ENCODE measurements around the gene NHLRC4.

The NHLRC4 gene

DNA sequence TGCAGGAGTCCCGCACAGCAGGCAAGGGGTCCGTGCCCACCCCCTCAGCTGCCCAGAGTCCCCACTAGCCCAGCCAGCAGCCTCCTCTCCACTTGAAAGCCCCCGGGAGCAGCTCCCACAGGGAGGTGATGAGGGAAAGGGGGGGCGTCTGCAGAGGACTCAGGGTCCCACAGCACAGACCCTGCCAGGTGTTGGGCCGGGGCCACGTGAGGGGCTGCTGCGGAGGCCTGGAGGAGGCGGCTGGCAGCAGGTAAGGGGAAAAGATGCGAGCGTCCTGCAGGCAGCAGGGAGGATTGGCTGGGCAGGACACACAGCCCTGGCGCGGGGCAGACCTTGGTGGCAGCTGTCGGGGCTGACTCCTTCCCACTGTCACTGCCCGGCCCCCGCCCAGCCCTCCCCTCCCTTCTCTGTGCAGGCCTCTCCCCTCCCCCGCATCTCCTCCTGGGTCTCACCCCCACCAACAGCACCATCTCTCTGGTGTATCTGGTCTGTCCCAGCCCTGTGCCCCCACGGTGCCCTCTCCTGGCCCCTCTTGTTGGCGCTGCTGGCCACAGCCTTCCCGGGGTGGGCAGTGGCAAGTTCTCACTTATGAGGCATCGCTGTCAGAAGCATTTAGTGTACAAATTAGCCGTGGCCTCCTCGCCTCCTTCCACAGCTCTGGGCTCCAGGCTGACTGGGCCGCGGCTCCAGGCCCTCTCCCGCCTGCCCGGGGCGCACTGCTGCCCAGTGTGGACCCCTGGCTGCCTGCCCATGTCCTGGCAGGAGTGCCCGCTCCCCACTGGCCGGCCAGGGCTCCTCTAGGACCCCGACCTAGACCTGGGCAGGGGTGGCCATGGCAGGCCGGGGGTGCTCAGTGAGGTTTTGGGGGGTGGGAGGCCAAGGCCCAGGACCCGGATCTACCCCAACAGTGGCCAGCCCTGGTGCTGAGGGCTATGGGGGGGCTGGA is 11.0 kb upstream of the NHLRC4 start:
- CTCF ChIA-PET, result no interaction called here

DNA sequence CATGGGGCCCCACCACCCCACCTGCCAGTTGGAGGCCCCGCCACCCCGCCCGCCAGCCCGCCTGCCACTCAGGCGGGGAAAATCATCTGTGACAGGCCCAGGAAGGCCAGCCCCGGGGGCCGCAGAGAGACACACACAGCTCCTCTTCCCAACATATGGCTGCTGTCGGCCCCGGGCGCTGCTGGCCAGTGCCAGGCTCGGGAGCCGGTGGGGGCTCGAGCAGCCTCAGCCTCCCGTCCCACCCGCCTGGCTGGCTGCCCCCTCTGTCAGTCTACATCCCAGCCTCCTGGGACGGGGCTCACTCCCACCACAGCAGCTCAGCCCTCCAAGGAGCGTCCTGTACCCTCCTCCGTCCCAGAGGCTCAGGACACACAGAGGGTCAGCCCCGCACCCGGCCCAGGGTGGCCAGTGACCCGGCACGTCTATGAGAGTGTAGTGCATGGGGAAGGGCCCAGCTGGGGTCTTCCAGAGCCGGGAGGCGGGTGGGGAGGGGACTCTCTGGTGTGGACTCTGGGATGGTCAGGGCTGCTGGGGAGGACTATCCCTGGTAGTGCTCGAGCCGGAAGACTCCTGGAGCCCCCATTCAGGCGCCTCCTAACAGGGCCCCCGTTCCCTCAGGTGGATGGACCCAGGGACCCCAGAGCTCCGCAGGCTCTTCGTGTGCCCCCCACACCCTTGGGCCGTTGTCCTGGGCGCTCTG is 10.2 kb upstream of the NHLRC4 start:
- POLR2A ChIA-PET, result no interaction called here
- no peak overlapping the region for H3K4me3 ChIP-seq (ENCODE audit: low read depth, low read length)
- TF ChIP-seq, protein P1, sequence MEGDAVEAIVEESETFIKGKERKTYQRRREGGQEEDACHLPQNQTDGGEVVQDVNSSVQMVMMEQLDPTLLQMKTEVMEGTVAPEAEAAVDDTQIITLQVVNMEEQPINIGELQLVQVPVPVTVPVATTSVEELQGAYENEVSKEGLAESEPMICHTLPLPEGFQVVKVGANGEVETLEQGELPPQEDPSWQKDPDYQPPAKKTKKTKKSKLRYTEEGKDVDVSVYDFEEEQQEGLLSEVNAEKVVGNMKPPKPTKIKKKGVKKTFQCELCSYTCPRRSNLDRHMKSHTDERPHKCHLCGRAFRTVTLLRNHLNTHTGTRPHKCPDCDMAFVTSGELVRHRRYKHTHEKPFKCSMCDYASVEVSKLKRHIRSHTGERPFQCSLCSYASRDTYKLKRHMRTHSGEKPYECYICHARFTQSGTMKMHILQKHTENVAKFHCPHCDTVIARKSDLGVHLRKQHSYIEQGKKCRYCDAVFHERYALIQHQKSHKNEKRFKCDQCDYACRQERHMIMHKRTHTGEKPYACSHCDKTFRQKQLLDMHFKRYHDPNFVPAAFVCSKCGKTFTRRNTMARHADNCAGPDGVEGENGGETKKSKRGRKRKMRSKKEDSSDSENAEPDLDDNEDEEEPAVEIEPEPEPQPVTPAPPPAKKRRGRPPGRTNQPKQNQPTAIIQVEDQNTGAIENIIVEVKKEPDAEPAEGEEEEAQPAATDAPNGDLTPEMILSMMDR (IDR thresholded peaks at IDR 0.05; ENCODE audit: insufficient read depth, low read length, missing control alignments), result no peak
- DNase-seq (ENCODE audit: low read depth, low spot score), result no peak
- CTCF ChIA-PET, result no interaction called here

More for the DNA sequence above, 11.0 kb upstream of the NHLRC4 start:
- no peak overlapping the region for H3K4me3 ChIP-seq (ENCODE audit: low read depth, low read length)
- TF ChIP-seq, protein P1 (IDR thresholded peaks at IDR 0.05; ENCODE audit: insufficient read depth, low read length, missing control alignments), result no peak
- POLR2A ChIA-PET, result no interaction called here
- DNase-seq (ENCODE audit: low read depth, low spot score), result no peak

DNA sequence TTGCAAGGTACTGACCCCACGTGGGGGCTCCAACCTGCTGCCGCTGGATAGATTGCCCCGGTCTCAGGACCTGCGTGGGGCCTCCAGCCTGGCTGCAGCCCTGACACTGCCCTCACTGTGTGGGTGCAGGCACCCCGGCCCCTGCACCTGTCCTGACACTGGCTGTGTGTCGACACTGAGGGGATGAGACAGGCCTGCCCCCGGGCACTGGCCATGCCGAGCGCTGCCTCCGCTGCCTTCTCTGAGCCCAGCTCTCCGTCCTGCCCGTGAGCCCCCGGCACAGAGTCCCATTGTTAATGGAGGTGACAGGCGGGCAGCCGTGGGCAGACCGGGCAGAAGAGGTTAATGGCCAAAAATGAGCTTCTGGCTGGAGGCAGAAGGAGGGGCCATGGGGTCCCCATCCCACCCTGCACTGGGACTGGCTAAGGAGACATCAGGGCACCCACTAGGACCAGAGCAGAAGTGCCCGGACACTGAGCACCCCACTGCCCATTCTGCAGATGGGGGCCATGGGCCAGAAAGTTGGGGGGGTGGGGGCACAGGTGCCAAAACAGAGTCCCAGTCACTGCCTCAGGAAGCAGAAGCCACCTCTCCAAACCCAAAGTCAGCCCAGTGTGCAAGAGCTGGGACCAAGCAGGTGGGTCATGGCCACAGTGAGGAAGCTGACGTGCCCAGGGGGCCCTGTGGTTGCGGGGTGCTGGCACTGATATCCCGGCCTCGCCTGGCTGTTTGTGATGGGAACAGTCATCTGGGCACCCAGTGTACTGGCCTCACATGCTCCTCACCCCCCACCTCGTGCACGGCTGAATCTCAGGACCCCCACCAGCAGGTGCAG is 9.1 kb upstream of the NHLRC4 start:
- no peak for DNase-seq (ENCODE audit: low read depth, low spot score)
- ChIA-PET POLR2A (no interaction called here), CTCF (no interaction called here)

DNA sequence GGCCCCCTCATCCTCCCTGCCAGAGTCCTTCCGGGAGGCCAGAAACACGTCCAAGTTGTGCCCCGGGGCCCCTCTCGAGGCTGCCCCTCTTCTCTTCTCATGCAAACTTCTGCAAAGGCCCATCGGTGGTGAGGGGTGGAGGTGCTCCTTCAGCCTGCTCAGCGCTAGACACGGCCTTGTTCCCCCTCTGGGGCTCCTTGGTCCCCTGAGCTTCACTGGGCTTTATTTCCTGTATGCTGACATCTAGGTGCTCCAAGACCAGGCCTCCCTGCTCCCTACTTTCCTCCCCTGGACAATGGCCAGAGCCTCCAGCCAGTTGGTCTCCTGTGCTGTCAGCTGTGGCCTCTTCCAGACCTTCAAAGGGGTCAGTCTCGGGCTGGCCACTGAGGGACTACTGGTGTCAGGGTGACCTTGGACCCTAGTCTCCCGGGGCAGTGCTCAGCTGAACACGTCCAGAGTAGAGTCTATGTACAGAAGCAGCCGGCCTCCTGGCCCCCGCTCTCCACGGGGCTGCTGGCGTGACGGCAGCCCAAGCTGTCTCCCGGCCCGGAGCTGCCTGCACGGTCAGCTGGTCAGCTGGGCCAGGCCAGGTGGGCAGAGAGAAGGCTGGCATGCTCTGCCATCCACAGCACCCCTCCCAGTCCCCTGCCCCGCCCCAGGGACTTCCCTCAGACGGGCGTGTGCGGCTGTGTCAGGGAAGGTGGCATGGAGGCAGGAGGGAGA is 8.3 kb upstream of the NHLRC4 start:
- H3K4me3 ChIP-seq (ENCODE audit: low read depth, low read length), result no peak overlapping the region
- ChIA-PET CTCF (no interaction called here), POLR2A (no interaction called here)
- DNase-seq (ENCODE audit: low read depth, low spot score), result no peak
- TF ChIP-seq, protein P1 (IDR thresholded peaks at IDR 0.05; ENCODE audit: insufficient read depth, low read length, missing control alignments), result no peak

More for the DNA sequence above, 9.1 kb upstream of the NHLRC4 start:
- TF ChIP-seq, protein P1 (IDR thresholded peaks at IDR 0.05; ENCODE audit: insufficient read depth, low read length, missing control alignments), result no peak
- no peak overlapping the region for H3K4me3 ChIP-seq (ENCODE audit: low read depth, low read length)

DNA sequence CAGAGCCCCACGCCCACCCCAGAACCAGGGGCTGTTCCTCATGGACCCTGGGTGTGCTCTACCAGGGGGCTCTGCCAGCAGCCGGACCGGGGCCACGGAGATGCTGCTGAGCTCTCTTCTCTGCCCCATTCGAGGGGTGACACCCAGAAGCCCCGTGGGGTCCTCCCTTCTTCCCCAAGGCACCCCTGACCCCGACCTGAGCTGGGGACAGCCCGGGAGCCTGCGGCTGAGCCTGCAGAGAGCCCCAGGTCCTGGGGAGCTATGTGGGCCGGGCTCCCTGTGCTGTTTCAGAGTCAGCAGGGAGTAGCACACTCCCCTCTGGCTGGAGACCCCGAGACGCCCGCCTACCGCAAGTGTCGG is 7.8 kb upstream of the NHLRC4 start:
- TF ChIP-seq, protein P1 (IDR thresholded peaks at IDR 0.05; ENCODE audit: insufficient read depth, low read length, missing control alignments), result no peak
- CTCF ChIA-PET, result no interaction called here
- H3K4me3 ChIP-seq (ENCODE audit: low read depth, low read length), result no peak overlapping the region
- POLR2A ChIA-PET, result no interaction called here
- no peak for DNase-seq (ENCODE audit: low read depth, low spot score)
